HepG2 (cell line): ENCODE results near the gene TBC1D14. TPM values are rescaled to one million over a fixed set of nuclear protein-coding genes. Genes with fewer than 3 reads are reported as not detected.

Experiments used
- ELF3 ChIP-seq: IDR thresholded peaks from 2 replicates; pipeline ENCODE4 v1.6.1; 2016; ENCODE audit warnings: missing genetic modification reagents, missing compliant biosample characterization
- POLR2AphosphoS2 ChIP-seq: IDR thresholded peaks from 2 replicates; pipeline ENCODE4 v1.6.1; 2011; ENCODE audit warnings: low read depth, low read length, improper control_type of control experiment
- RCOR2 ChIP-seq: IDR thresholded peaks from 2 replicates; pipeline ENCODE4 v1.6.1; 2016; ENCODE audit warnings: missing biosample characterization, missing genetic modification reagents
- REPIN1 ChIP-seq: sonication (generic); formaldehyde crosslinking; IDR thresholded peaks from 2 replicates; pipeline ENCODE4 v1.8.0; 2022; ENCODE audit warnings: missing genetic modification reagents, low read depth, mild to moderate bottlenecking, borderline replicate concordance
- SIX1 ChIP-seq: sonication (generic); formaldehyde crosslinking; IDR thresholded peaks from 2 replicates; pipeline ENCODE4 v1.4.0; 2020; ENCODE audit warnings: missing genetic modification reagents, borderline replicate concordance
- TCF7L2 ChIP-seq: IDR thresholded peaks from 2 replicates; pipeline ENCODE4 v1.6.1; 2011; ENCODE audit warnings: mild to moderate bottlenecking, low read depth, low read length, moderate library complexity
- TEAD2 ChIP-seq: sonication (generic); formaldehyde crosslinking; IDR thresholded peaks from 2 replicates; pipeline ENCODE4 v1.9.0; 2021; ENCODE audit warnings: missing genetic modification reagents
- ZBTB20 ChIP-seq: sonication (generic); formaldehyde crosslinking; IDR thresholded peaks from 2 replicates; pipeline ENCODE4 v1.8.1; 2023; ENCODE audit warnings: missing genetic modification reagents, low read depth, mild to moderate bottlenecking, borderline replicate concordance
- ZFP62 ChIP-seq: sonication (generic); formaldehyde crosslinking; IDR thresholded peaks from 2 replicates; pipeline ENCODE4 v1.4.0; 2020; ENCODE audit warnings: missing genetic modification reagents
- ZNF12 ChIP-seq: sonication (generic); formaldehyde crosslinking; IDR thresholded peaks from 2 replicates; pipeline ENCODE4 v1.5.0; 2020; ENCODE audit warnings: missing genetic modification reagents
- ZNF274 ChIP-seq: sonication (generic); formaldehyde crosslinking; IDR thresholded peaks from 2 replicates; pipeline ENCODE4 v1.5.1; 2020; ENCODE audit warnings: mild to moderate bottlenecking, missing genetic modification reagents
- ZNF34 ChIP-seq: sonication (generic); formaldehyde crosslinking; IDR thresholded peaks from 2 replicates; pipeline ENCODE4 v1.4.0; 2020; ENCODE audit warnings: mild to moderate bottlenecking, missing genetic modification reagents, borderline replicate concordance
- ZNF432 ChIP-seq: sonication (generic); formaldehyde crosslinking; IDR thresholded peaks from 2 replicates; pipeline ENCODE4 v1.5.0; 2020; ENCODE audit warnings: missing genetic modification reagents, mild to moderate bottlenecking, borderline replicate concordance
- ZNF777 ChIP-seq: sonication (generic); formaldehyde crosslinking; IDR thresholded peaks from 2 replicates; pipeline ENCODE4 v1.4.0; 2020; ENCODE audit warnings: missing genetic modification reagents
- ZNF788 ChIP-seq: sonication (generic); formaldehyde crosslinking; IDR thresholded peaks from 2 replicates; pipeline ENCODE4 v1.5.0; 2020; ENCODE audit warnings: mild to moderate bottlenecking, missing genetic modification reagents, borderline replicate concordance
- ZNF816 ChIP-seq: sonication (generic); formaldehyde crosslinking; IDR thresholded peaks from 2 replicates; pipeline ENCODE4 v1.8.0; 2022; ENCODE audit warnings: missing genetic modification reagents, mild to moderate bottlenecking, borderline replicate concordance
- polyA plus RNA-seq, 8 experiments: library from polyadenylated mRNA; depleted of rRNA in 3 of 8; stranded (reverse) in 7 of 8; unstranded in 1 of 8; fragments of >200 nt; fragmentation: Illumina TruSeq in 4 of 8; extraction: Trizol in 4 of 8; gene quantifications; 2 replicates each; pipeline versions ENCODE4 v1.2.1 to v1.2.3, GENCODE V29; 2011 to 2016; ENCODE audit warnings: low read depth in 4 of 8, missing spikeins in 1 of 8, mixed read lengths in 1 of 8; ENCODE audit not compliant: insufficient read depth in 1 of 8
- total RNA-seq, 5 experiments: library from RNA; depleted of rRNA; stranded (reverse); fragments of >200 nt; fragmentation: Illumina TruSeq; extraction: Trizol; gene quantifications; 2 replicates each; pipeline ENCODE4 v1.2.3, GENCODE V29; 2016; ENCODE audit warnings: low read depth in 1 of 5
- TF ChIP-seq, protein P1 (sequence below): sonication (generic); formaldehyde crosslinking; IDR thresholded peaks from 2 replicates; pipeline ENCODE4 v1.5.1; 2020; ENCODE audit warnings: missing genetic modification reagents, mild to moderate bottlenecking, borderline replicate concordance
- TF ChIP-seq, protein P2 (sequence below): sonication (generic); formaldehyde crosslinking; IDR thresholded peaks from 2 replicates; pipeline ENCODE4 v1.8.0; 2022; ENCODE audit warnings: missing genetic modification reagents, low read depth, mild to moderate bottlenecking, borderline replicate concordance
- TF ChIP-seq, protein P3 (sequence below): sonication (generic); formaldehyde crosslinking; IDR thresholded peaks from 2 replicates; pipeline ENCODE4 v1.5.1; 2020; ENCODE audit warnings: missing genetic modification reagents, mild to moderate bottlenecking, borderline replicate concordance
- TF ChIP-seq, protein P4 (sequence below): sonication (generic); formaldehyde crosslinking; IDR thresholded peaks from 2 replicates; pipeline ENCODE4 v1.4.0; 2020; ENCODE audit warnings: mild to moderate bottlenecking, missing genetic modification reagents

The TBC1D14 gene
- total and polyA plus RNA-seq, 2 of the 13 experiments (the other 11 are each of a cell fraction or from before 2014, with no cell fraction given): 29.5 to 46.5 TPM

DNA sequence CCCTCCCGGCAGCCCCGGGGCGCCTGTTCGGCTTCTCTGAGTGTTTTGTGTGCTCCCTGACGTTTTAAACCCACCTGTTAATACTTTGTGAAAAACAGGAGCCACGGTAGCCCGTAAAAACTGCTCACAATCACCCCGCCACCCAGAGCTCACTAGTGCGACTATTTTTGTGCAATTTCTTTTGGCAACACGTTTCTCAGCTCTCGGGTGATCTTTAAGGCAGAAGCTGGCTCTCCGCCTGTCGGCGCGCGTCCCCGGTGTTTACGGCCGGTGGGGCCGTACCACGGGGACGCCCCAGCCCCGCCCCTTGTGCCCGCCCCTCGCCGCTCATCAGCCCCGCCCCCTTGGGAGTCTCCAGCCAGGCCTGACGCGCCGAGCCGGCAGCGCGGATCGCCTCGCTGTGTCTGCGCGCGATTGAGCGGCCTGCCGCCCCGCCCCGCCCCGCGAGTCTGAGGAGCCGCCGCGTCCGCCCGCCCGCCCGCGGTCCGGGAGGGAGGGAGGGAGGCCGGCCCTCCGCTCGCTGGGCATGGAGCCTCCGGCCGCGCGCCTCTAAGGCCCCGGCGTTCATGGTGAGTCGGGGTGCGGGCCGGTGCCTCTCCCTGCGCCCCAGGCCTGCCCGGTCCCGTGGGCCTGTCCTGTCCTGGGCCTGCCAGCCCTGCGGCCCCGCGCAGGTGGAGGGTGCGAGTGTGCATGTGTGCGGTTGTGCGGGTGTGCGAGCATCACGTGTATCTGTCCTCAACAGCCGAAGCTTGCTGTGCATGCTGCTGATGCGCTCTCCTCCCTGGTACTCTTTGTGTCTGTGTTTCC, 77.4 kb downstream of the TBC1D14 start (continued):
- TF ChIP-seq ZNF34 (no peak), ELF3 (CRISPR knock-in tag) (0 out of 2 replicates have a peak, but pooled peaks have one; percentile 16), RCOR2 (CRISPR knock-in tag) (no peak), ZBTB20 (CRISPR knock-in tag) (no peak; the same call in 1 of the 2 replicates), ZNF12 (CRISPR knock-in tag) (peak; percentile 93), ZNF788 (CRISPR knock-in tag) (no peak), SIX1 (no peak), ZNF274 (peak; percentile 54; the same call in 1 of the 2 replicates), ZNF432 (no peak), TEAD2 (CRISPR knock-in tag) (peak; percentile 75; the same call in 1 of the 2 replicates), ZFP62 (CRISPR knock-in tag) (no peak), ZNF816 (no peak), TCF7L2 (no peak), ZNF777 (CRISPR knock-in tag) (no peak), POLR2AphosphoS2 (peak; percentile 87), REPIN1 (CRISPR knock-in tag) (0 out of 2 replicates have a peak, but pooled peaks have one; percentile 40)
- TF ChIP-seq, protein P1, sequence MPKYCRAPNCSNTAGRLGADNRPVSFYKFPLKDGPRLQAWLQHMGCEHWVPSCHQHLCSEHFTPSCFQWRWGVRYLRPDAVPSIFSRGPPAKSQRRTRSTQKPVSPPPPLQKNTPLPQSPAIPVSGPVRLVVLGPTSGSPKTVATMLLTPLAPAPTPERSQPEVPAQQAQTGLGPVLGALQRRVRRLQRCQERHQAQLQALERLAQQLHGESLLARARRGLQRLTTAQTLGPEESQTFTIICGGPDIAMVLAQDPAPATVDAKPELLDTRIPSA (CRISPR knock-in tag): no peak
- TF ChIP-seq, protein P2, sequence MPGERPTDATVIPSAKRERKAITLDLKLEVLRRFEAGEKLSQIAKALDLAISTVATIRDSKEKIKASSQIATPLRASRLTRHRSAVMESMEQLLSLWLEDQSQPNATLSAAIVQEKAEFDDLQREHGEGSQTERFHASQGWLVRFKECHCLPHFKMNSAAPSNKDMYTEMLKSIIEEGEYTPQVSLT (CRISPR knock-in tag): no peak
- TF ChIP-seq, protein P3, sequence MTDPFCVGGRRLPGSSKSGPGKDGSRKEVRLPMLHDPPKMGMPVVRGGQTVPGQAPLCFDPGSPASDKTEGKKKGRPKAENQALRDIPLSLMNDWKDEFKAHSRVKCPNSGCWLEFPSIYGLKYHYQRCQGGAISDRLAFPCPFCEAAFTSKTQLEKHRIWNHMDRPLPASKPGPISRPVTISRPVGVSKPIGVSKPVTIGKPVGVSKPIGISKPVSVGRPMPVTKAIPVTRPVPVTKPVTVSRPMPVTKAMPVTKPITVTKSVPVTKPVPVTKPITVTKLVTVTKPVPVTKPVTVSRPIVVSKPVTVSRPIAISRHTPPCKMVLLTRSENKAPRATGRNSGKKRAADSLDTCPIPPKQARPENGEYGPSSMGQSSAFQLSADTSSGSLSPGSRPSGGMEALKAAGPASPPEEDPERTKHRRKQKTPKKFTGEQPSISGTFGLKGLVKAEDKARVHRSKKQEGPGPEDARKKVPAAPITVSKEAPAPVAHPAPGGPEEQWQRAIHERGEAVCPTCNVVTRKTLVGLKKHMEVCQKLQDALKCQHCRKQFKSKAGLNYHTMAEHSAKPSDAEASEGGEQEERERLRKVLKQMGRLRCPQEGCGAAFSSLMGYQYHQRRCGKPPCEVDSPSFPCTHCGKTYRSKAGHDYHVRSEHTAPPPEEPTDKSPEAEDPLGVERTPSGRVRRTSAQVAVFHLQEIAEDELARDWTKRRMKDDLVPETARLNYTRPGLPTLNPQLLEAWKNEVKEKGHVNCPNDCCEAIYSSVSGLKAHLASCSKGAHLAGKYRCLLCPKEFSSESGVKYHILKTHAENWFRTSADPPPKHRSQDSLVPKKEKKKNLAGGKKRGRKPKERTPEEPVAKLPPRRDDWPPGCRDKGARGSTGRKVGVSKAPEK: no peak
- TF ChIP-seq, protein P4, sequence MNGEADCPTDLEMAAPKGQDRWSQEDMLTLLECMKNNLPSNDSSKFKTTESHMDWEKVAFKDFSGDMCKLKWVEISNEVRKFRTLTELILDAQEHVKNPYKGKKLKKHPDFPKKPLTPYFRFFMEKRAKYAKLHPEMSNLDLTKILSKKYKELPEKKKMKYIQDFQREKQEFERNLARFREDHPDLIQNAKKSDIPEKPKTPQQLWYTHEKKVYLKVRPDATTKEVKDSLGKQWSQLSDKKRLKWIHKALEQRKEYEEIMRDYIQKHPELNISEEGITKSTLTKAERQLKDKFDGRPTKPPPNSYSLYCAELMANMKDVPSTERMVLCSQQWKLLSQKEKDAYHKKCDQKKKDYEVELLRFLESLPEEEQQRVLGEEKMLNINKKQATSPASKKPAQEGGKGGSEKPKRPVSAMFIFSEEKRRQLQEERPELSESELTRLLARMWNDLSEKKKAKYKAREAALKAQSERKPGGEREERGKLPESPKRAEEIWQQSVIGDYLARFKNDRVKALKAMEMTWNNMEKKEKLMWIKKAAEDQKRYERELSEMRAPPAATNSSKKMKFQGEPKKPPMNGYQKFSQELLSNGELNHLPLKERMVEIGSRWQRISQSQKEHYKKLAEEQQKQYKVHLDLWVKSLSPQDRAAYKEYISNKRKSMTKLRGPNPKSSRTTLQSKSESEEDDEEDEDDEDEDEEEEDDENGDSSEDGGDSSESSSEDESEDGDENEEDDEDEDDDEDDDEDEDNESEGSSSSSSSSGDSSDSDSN: peak; percentile 56; the same call in 1 of the 2 replicates
